ENCODE measurements around the gene AK5. TPM values are rescaled to one million over a fixed set of nuclear protein-coding genes. Genes with fewer than 3 reads are reported as not detected.

AK5 gene
- total and polyA plus RNA-seq, 2 experiments from 2014 or later: 8.8 to 12.2 TPM

GRCh38 chr1:77546890-77547289 lies 265.1 kb downstream of the AK5 start:
- Mint-ChIP-seq H3K27me3 (ENCODE audit: insufficient read depth, low read depth, poor library complexity) (peaks cover 3% of the 10 kb centered on the region), H3K27ac (no peak overlapping the region), H3K4me3 (no peak overlapping the region), H3K4me1 (peaks cover 5% of the 10 kb centered on the region; the same call in 1 of the 3 replicates), H3K36me3 (ENCODE audit: low read depth) (no peaks in the 10 kb centered on the region), H3K9me3 (no peaks in the 10 kb centered on the region)
- Histone ChIP-seq H3K4me2 (no peak overlapping the region), H2AFZ (no peak overlapping the region), H3K27ac (ENCODE audit: low read depth) (no peak overlapping the region), H3K4me3 (no peak overlapping the region), H3K79me2 (replicated peaks; ENCODE audit: insufficient read depth) (no peaks in the 10 kb centered on the region), H3K36me3 (ENCODE audit: insufficient read depth) (no peaks in the 10 kb centered on the region), H3K9me2 (ENCODE audit: insufficient read depth) (no peaks in the 10 kb centered on the region), H4K20me1 (replicated peaks; ENCODE audit: insufficient read depth) (no peaks in the 10 kb centered on the region), H3F3A (replicated peaks; ENCODE audit: low read depth) (no peaks in the 10 kb centered on the region), H3K27me3 (ENCODE audit: insufficient read depth) (no peaks in the 10 kb centered on the region), H3K4me1 (ENCODE audit: insufficient read depth) (no peaks in the 10 kb centered on the region)
- ATAC-seq (no peak), DNase-seq (ENCODE audit: low spot score) (no peak)
- TF ChIP-seq STAT1 (IDR thresholded peaks at IDR 0.05; ENCODE audit: unreplicated experiment) (no peak), ZNF114 (CRISPR knock-in tag; IDR thresholded peaks at IDR 0.05) (no peak), ETS1 (IDR thresholded peaks at IDR 0.05) (no peak), JUNB (IDR thresholded peaks at IDR 0.05; ENCODE audit: unreplicated experiment) (no peak), CTCF (conservative IDR thresholded peaks at IDR 0.05; ENCODE audit: low read depth in 2 of 2) (no peak), EZH2phosphoT487 (IDR thresholded peaks at IDR 0.05; ENCODE audit: unreplicated experiment) (no peak), ZNF331 (CRISPR knock-in tag; IDR thresholded peaks at IDR 0.05; ENCODE audit: low read depth) (no peak), EZH2 (IDR thresholded peaks at IDR 0.05; ENCODE audit: low read depth, unreplicated experiment) (no peak), ZNF462 (CRISPR knock-in tag; IDR thresholded peaks at IDR 0.05) (no peak), CREB1 (CRISPR knock-in tag; IDR thresholded peaks at IDR 0.05; ENCODE audit: low read depth) (no peak), NANOG (IDR thresholded peaks at IDR 0.05; ENCODE audit: borderline replicate concordance) (no peak), POLR2AphosphoS5 (IDR thresholded peaks at IDR 0.05; ENCODE audit: low read depth) (no peak), REST (IDR thresholded peaks at IDR 0.05; ENCODE audit: unreplicated experiment) (no peak)

Data from GM23338 (cell line).